ENCODE measurements around the gene CSNK1G3.
"Not testable (repeated sequence)": the region's sequence is repeated elsewhere in the genome, so short reads cannot be mapped to it uniquely, and the experiment has no call there.

CSNK1G3 gene

GRCh38 chr5:123511648-123512605, at the start of gene CSNK1G3:
Gene CSNK1G3, plus strand, starts transcription at chr5:123512177. Its CDS starts 33,487 bp downstream, at chr5:123545664.
- peak; percentile 99 for DNase-seq

GRCh38 chr5:123466839-123467238, 45.1 kb upstream of the CSNK1G3 start:
- not testable (repeated sequence) for DNase-seq

DNA sequence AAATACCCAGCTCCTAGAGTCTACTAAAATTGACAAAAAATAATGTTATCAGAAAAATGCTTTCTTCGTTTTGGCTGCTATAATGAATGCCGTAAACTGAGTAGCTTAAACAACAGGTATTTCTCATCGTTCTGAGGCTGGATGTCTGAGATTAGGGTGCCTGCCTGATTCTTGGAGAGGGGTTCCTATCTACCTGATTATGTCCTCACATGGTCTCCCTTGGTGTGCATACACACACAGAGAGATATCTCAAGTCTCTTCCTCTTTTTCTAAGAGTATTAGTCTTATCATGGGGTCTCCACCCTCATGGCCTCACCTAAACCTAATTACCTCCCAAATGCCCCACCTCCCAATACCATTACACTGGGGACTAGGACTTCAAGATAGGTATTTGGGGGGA, 40.6 kb upstream of the CSNK1G3 start:
- DNase-seq: no peak

GRCh38 chr5:123472150-123472924, 39.6 kb upstream of the CSNK1G3 start:
- no peak for DNase-seq

GRCh38 chr5:123474228-123474627, 37.7 kb upstream of the CSNK1G3 start:
- DNase-seq: no peak

GRCh38 chr5:123476731-123477130, 35.2 kb upstream of the CSNK1G3 start:
- DNase-seq: no peak

DNA sequence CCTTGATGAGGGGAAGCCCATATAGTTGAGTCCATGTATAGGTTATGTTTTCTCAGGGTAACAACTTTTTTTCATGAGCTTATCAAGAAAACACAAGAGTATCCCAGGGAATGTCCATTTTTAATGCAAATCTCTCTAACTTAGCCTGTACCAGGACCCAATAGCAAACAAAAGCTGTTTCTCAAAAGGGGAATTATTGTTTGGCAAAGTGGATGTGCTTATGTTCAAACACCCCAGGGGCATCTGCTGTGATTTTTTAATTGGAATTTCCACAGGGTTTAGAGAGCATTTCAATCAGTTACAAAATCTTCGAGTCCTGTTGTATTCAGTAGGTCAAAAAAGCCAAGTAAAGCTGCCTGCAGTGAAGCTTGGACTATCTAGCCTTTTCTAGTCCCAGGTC, 33.4 kb upstream of the CSNK1G3 start:
- no peak for DNase-seq

- no peak for DNase-seq
These were observed 29.7 kb upstream of the CSNK1G3 start for GRCh38 chr5:123482258-123482657.

DNA sequence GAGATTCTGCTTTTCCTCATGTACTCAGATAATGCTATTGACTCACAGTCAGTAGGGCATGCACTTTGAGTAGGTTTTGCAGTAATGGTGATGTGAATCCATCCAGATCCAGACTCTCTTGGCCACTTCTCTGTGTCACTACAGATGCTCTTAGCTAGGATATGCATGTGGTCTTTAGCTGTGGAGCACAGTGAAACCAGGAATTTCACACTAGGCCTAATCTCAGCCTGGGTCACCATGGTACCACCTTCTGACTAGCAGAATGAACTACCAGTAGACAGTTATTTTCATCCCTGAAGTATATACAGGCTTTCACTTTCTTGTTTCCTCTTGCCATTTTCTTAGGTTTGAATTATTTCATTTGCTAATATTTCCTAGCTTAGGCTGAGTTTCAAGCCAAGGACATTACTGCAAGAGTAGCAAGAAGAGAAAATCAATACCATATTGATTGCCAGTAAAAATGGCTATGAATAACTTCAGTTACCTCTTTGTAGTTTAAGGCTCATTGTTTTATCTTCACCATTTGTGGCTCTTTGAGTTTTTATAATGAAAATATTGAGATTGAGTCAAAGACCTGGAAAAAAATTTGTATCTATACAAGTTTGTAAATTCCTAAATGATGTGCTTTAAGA, 28.4 kb upstream of the CSNK1G3 start:
- no peak for DNase-seq

DNA sequence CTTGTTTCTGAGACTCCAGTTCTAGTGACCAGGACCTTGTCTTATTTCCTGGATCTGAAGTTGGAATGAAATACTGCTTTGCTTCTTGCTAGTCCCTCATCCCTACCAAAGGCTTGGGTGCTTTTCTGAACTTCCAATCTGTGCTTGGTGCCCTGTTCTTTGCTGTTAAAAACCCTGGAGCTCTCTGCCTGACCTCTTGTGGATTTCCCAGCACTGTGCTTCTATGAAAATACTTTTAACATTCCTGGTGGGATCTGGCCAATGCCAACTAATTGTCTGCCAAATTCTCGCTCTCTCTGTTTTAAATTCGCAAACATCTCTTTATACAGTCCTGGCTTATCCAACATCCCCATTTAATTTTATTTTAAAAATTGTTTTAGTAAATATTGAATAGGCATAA, 26.7 kb upstream of the CSNK1G3 start:
- no peak for DNase-seq

DNA sequence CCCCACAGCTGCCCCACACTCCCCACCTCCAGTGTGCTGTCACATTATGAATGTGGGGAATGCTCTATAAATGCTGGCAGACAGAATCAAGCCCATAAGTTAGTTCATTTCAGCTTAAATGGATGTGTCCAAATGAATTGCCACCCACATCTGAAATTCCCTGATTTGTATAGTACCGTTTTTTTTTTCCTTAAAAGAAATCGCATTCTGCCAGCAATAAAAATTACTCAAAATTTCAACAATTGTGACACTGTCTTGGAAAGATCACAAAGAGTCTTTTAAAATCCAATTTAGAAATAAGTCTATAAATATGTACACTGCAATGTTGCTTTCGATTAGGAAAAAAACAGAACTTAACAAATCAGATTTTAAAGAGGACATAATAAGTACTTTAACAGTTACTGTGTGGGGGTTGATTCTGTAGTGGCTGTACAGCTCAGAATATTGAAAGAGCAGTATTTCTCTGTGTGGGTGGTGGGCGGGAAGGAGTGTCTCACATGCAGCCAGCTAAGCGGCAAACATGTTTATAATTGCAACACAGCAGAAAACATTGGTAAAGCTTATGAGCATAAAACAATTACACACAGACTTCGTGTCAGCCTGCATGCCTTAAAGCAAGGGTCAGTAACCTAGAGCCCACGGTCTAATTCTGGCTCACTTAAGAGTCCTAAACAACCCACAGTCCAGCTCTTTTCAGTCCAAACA, 24.9 kb upstream of the CSNK1G3 start:
- DNase-seq: no peak

- DNase-seq: peak; percentile 8
These were observed 21.0 kb upstream of the CSNK1G3 start for GRCh38 chr5:123490974-123491373.

- DNase-seq: not testable (repeated sequence)
These were observed 16.8 kb upstream of the CSNK1G3 start for GRCh38 chr5:123495211-123495610.

DNA sequence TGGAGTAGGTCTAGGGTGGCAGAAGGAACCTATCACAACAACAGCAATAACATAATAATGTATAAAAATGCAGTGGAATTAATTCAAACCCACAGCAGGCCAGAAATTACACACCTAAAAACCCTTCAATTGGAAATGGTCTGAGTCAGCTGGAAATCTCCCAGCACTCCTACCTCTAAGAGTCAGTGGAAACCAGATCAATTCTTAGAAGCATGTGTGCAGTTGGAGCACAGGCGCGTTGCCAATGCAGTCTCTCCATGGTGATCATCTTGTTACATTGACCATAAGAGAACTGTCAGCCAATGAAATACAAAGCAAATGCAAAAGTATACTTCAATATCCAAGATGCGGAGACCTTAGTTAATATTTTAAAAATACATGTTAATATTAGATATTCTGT, 15.1 kb upstream of the CSNK1G3 start:
- DNase-seq: no peak

GRCh38 chr5:123500471-123500870, 11.5 kb upstream of the CSNK1G3 start:
- DNase-seq: no peak

GRCh38 chr5:123502120-123502519, 9.9 kb upstream of the CSNK1G3 start:
- DNase-seq: no peak

- DNase-seq: no peak
These were observed 8.7 kb upstream of the CSNK1G3 start for GRCh38 chr5:123503299-123503698.

DNA sequence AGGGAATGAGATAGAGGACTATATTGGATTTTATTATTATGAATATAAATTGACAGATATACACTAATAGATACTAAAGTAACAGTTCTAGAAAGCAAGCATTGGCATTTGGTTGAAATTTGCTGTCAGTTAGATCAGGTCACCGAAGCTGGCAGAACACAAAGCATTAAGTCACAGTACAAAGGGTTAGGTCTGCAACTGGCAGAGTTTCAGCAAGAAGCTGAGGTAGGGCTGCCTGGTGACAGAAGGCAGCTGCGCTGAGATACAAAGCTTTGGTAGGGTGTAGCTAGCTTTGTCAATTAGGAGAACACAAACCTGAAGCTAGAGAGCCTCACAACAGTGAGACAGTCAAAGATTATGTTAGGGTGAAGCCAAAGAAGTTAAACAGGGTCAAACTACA, 6.3 kb upstream of the CSNK1G3 start:
- DNase-seq: no peak

DNA sequence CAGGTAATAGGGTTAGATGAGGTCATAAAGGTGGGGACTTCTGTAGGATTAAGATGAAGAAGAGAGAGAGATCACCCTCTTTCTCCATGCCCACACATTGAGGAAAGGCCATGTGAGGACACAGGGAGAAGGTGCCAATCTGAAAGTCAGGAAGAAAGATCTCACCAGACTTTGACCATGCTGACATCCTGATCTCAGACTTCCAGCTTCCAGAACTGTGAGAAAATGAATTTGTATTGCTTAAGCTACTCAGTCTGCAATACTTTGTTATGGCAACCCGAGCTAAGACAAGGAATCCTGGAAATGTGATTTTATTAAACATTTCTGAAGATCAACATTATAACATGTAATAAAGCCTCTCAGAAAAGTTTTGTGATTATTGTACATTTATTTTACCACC, 3.5 kb upstream of the CSNK1G3 start:
- DNase-seq: no peak

GRCh38 chr5:123511290-123511647, 708 bp upstream of the CSNK1G3 start:
- DNase-seq: no peak

- peak; percentile 50 for DNase-seq
These were observed 859 bp downstream of the CSNK1G3 start for GRCh38 chr5:123512611-123513461.

Measured in hematopoietic multipotent progenitor cell treated with erythropoietin and hydrocortisone succinate and interleukin-3 and kit ligand, for 6 days (in vitro differentiated cells).